Stimulated activated CD4-positive, alpha-beta T cell treated with anti-CD3 and anti-CD28 coated beads, Interleukin-1b, Interleukin-23, amount 100 ng/mL, for 24 hours (primary cell): ENCODE data around the gene MMS19.

ENCODE experiments used
- DNase-seq, 4 experiments: peaks; one replicate each; pipeline ENCODE4 v3.0.0-alpha.2; 2020; ENCODE audit warnings: low read depth in 4 of 4, low spot score in 1 of 4

MMS19 gene

DNA sequence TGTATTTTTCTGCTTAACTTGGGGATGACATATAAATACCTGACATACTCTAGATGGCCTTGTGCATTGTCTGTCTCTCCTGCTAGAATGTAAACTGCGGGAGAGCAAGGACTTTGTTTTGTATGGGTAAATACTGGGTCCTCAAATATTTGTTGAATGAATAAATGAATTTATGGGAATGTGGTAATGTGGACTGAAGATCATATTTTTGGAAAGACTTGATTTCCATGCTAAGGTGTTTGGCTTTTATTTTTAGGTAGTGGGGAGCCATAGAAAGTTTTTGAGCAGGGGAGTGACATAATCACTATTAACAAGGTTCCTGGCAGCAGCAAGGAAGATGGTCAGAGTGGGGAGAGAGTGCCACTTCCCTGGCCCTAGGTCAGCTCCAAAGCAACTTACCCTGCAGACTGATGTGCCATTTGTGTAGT lies 27.5 kb upstream of the MMS19 start:
- DNase-seq: no peak

DNA sequence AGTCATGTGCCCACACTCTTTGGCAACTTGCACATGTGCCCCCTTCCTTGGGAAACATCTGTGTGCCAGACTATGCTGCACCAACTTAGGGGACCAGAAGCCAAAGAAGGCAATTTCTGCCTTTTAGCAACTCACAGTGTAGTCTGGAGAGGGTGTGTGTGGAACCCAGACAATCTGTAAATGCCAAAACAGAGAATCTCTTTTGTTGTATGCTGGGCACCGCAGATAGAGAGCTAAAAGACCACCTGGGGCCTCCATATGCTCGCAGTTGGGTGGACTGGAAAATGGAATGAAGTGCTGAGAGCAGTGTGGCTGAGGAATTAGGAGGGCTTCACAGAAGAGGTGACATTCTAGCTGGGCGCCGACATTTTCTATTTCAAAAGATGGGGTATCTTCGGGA lies 26.9 kb upstream of the MMS19 start:
- no peak for DNase-seq

DNA sequence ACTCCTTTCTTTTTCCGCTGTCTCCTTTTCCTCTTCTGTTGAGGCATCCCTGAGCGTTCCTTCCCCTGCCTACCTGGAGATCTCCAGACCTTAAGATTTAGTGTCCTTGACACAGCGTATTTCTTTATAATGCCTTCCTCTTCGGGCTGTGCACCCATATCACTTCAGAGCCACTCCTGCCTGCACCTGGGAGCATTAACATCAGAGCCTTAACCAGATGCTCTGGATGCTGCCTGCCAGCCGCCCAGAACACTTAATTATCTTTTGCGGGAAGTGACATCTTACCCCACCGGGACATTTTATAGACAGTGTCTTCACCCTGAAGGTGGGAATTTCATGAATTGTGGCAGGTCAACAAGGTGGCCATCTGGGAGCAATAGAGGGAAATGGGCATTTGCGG lies 24.7 kb upstream of the MMS19 start:
- no peak for DNase-seq

DNA sequence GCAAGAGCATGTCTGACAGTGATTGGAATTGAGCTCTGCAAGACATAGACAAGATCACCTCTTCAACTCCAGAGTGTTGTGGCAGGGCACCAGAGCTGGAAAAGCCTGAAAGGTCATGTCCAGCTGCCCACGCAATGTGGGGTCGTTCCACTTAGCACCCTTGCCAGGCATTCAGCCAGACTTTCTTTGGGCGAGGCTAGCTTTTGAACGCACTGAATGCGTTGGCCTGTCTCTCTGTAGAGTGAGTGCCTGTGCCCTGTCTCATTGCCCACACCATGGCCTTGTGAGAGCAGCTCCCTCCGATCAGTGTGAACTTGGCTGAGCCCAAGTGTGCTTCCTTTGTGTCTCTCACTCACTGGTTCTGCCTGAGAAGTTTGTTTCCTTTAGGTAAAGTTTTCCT lies 23.8 kb upstream of the MMS19 start:
- no peak for DNase-seq

DNA sequence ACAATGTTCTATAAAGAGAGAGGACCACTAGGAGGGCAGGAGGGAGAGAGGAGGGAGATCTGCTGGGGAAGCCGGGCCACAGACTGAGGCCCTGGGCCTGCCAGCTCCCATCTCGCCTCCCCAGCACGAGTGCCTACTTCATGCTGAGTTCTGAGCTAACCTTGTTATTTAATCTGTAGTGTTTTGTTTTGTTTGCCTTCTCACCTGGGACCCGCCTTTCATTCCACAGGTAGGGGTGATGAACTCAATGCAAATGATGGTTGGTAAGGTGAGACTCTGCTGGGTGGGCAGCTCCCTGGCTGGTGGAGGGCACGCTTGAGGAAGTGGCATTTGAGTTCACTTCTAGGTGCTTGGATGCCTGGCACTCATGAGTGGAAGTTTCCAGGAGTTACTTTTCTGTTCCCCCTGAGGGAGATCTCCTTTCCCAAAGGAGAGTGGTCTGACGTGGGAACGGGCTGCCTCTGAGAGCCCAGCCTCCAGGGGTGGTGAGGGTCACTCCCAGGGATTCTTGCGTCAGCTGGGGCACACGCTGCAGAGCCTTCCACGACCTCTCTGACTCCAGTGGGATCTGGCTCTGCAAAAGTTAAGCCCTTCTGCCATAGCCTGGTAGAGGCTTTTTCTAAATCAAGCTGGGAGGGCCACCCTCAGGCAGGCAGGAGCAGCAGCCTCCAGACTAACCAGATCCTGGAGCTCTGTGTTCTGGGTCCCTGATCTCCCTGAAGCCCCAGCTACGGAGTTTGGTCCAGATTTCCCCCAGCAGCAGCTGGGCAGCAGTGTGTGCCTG lies 22.9 kb upstream of the MMS19 start:
- no peak for DNase-seq

DNA sequence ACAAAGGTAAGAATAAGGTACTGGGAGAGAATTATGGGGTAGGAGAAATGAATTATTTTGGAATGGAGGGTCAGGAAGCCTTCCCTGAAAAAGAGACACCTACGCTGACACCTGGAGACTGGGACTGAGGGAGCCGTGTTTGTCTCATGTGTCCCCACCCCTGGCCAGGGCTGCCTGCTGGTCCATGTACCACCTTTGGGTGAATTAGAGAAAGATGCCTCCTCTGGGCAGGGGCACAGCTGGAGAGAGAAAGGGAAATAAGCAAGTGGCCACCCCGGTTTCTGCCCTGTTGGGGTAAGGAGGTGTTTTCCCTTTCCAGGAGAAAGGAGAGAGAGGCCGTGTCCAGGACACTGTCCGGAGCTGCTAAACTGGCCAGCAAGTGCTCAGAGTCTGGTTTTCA lies 22.3 kb upstream of the MMS19 start:
- DNase-seq: no peak

DNA sequence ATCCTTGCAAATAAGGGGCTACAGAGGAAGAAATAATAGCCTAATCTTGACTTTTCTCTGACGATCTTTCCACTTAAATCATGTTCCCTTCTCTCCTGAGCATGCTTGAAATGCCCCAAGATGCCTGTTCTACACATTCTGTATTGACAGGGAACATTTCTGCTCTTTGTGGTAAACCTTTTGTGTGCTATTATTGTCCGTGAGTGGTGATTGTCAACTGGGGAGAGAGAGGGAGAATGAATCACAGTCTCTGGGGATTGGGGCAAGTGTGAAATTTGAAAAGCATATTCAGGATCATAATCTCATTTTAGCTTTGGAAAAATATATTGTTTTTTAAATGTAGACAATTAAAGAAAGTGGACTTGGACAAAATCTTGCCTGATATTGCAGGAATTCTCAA lies 21.1 kb upstream of the MMS19 start:
- DNase-seq: no peak

- DNase-seq: no peak
Observed at GRCh38 chr10:97518301-97519043, 20.2 kb upstream of the MMS19 start.

DNA sequence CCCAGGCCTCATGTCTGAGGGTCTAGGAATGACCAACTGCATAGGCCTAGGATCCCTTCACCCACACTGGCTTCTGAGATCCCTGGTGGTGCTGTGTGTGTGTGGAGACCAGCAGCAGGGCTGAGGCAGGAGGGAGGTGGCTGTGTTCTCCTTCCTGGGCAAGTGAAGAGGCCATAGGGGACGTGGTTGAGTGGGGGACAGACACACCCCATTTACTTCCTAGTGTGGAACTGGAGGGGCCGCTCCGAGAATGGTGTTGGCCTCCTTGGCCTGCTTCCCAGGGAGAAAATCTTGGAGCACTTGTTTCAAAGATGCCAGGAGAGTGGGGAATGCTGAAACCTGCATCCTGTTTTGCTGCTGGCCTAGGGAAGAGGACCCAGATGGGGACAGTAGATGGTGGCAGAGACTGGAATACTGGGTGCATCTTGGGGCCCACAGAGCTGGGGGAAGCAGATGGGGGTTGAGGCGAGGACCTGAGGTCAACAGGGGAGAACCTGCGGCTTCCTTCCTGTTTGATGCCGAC lies 19.6 kb upstream of the MMS19 start:
- no peak for DNase-seq

GRCh38 chr10:97517096-97517750 lies 19.0 kb upstream of the MMS19 start:
- no peak for DNase-seq

- DNase-seq: no peak
Observed at GRCh38 chr10:97515271-97515978, 17.2 kb upstream of the MMS19 start.

GRCh38 chr10:97514344-97514743 lies 16.1 kb upstream of the MMS19 start:
- DNase-seq: no peak

DNA sequence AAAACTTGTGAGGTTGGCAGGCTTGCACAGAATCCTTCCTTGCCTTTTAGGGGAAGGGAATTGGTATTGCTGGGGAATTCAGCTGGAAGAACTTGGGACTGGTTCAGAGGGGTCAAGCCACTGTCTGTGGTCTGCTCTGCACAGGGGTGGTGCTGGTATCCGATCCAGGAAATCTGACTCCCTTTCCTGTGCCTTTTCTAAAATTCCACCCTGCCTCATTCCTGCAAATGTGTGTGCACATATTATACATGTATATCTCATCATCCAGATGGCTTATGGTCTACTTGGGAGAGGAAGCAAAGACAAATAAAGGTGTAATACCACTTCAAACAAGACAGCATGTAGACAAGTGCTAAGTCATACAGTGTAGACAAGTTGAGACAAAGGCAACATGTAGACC lies 14.8 kb upstream of the MMS19 start:
- no peak for DNase-seq

DNA sequence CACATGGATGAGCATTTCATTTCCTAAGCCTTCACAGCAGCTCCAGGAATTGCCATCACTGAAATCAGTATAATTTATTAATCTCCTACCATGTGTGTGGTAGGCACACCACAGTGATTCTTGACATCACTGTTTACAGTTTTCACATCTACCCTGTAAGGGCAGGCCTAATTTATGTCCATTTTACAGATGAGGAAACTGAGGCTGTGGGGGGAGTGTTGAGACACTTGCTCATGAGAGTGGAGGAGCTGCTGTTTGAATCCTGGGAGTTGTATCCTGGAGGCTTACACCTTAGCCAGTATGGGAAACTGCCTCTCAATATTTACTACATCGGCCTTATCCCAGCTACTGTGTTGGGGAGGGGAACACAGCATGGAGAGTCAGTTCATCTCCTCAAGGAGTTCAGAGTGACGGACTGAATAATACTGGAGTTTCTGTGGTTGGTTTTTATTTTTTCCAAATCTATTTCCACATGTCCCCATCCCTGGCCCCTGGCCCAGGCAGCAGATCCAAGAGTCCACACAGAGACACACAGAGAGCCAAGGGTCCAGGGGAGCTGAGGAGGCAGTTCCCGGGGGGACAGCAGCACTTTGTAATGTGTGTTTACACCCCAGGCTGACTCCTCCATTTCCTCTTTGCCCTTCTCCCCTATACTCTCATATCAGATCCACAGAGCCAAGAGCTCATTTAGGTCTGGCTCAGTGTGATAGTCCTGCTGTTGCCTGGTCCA lies 13.7 kb upstream of the MMS19 start:
- no peak for DNase-seq

- no peak for DNase-seq
Observed at GRCh38 chr10:97510686-97511085, 12.5 kb upstream of the MMS19 start.

DNA sequence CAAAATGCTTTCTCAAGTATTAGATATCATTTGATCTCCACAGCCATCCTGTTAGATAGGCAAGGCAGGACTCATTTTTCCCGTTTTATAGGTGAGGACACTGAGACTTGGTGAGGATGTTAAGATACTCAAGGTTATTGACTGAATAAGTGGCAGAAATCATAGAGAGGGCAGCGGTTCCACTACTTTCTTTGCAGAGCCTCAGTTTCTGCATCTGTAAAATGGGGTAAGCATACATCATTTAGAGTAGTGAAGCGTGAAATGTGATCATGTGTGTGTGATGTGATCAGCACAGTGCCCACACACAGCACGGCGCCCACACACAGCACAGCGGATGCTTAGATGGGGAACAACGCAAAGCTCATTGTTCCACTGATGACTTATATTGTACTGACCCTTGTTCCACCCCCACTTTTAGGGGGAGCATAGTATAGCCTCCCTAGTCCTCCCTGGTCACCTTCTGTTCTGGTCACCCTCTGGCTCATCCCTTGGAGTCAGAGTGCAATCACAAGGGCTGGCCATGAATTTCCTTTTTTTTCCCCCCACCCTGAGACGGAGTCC lies 11.0 kb upstream of the MMS19 start:
- DNase-seq: no peak

DNA sequence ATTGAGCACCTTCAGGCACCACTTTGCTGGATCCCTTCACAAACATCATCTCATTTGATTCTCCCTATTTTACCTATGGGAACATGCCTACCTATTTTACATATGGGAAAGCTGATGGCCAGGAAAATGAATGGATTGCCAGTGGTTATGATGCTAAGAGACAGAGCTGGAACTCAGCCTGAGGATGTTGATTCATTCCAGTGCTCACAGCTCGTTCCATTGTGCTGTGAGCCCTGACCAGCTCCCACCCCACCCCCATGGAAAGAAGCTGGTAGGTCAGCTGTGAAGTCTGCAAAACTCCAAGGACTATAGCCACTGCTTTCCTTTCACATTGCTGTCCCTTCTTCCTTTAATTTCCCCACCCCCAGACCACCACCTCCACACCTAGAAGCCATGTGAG lies 10.1 kb upstream of the MMS19 start:
- no peak for DNase-seq

- DNase-seq: no peak
Observed at GRCh38 chr10:97506199-97506991, 8.2 kb upstream of the MMS19 start.

DNA sequence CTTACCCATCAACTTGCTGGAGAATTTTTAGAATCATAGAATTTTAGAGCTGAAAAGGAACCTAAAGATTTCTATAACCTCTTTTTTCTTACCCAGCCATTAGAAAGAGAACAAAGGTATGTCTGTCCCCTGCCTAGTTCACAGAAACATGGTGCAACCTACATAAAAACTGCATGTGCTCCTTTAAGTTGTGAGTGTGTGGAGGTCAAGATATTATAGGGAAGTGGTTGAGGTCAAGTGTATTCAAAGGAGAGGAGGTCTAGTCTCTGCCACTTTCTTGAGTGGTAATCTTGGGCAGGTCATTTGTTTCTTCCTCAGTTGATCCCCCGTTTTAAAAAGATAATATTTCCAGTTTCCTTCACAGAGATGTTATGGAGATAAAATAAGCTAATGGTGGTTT lies 6.9 kb upstream of the MMS19 start:
- no peak for DNase-seq

- no peak for DNase-seq
Observed at GRCh38 chr10:97503406-97503805, 5.2 kb upstream of the MMS19 start.
